ENCODE data around the gene TMEM41B.

The TMEM41B gene

GRCh38 chr11:9310485-9311090 lies 3.8 kb downstream of the TMEM41B start:
- DNase-seq (ENCODE audit: low read depth), result no peak

- no peak for DNase-seq (ENCODE audit: low read depth)
Observed at GRCh38 chr11:9304178-9304577, 10.2 kb downstream of the TMEM41B start.

GRCh38 chr11:9302448-9302847 lies 11.9 kb downstream of the TMEM41B start:
- DNase-seq (ENCODE audit: low read depth), result no peak

- no peak for DNase-seq (ENCODE audit: low read depth)
Observed at GRCh38 chr11:9301720-9302119, 12.7 kb downstream of the TMEM41B start.

GRCh38 chr11:9293646-9294045 lies 20.7 kb downstream of the TMEM41B start:
- no peak for DNase-seq (ENCODE audit: low read depth)

- no peak for DNase-seq (ENCODE audit: low read depth)
Observed at GRCh38 chr11:9285850-9286587, 28.4 kb downstream of the TMEM41B start.

GRCh38 chr11:9280655-9281301 lies 33.6 kb downstream of the TMEM41B start:
- peak; percentile 16 for DNase-seq (ENCODE audit: low read depth)

GRCh38 chr11:9277176-9277575 lies 37.2 kb downstream of the TMEM41B start:
- no peak for DNase-seq (ENCODE audit: low read depth)

- no peak for DNase-seq (ENCODE audit: low read depth)
Observed at GRCh38 chr11:9276571-9276970, 37.8 kb downstream of the TMEM41B start.

GRCh38 chr11:9274499-9275258 lies 39.7 kb downstream of the TMEM41B start:
- no peak for DNase-seq (ENCODE audit: low read depth)

GRCh38 chr11:9273376-9274336 lies 40.7 kb downstream of the TMEM41B start:
- DNase-seq (ENCODE audit: low read depth), result no peak

- no peak for DNase-seq (ENCODE audit: low read depth)
Observed at GRCh38 chr11:9269492-9270013, 44.8 kb downstream of the TMEM41B start.

- DNase-seq (ENCODE audit: low read depth), result no peak
Observed at GRCh38 chr11:9267680-9268079, 46.7 kb downstream of the TMEM41B start.

- DNase-seq (ENCODE audit: low read depth), result no peak
Observed at GRCh38 chr11:9266926-9267325, 47.5 kb downstream of the TMEM41B start.

- no peak for DNase-seq (ENCODE audit: low read depth)
Observed at GRCh38 chr11:9266132-9266736, 48.2 kb downstream of the TMEM41B start.

- DNase-seq (ENCODE audit: low read depth), result peak; percentile 46
Observed at GRCh38 chr11:9265211-9266131, 48.9 kb downstream of the TMEM41B start, which contains the start of gene DENND5A. DENND5A (minus strand) TSS chr11:9265350; CDS start chr11:9265069, 281 bp downstream.

- peak; percentile 15 for DNase-seq (ENCODE audit: low read depth)
Observed at GRCh38 chr11:9264316-9265210, 49.8 kb downstream of the TMEM41B start.

GRCh38 chr11:9263840-9264315 lies 50.5 kb downstream of the TMEM41B start:
- peak; percentile 26 for DNase-seq (ENCODE audit: low read depth)
